Endothelial cell of hepatic sinusoid (primary cell): ENCODE results near the gene ACSF3.
"Not testable (repeated sequence)": the region's sequence is repeated elsewhere in the genome, so short reads cannot be mapped to it uniquely, and the experiment has no call there.

Experiments
- in situ Hi-C: cut with HindIII; loops from 2 replicates; pipeline ENCODE4 v1.10.0; 2017; ENCODE audit warnings: low sequenced_read_pairs

ACSF3 gene

GRCh38 chr16:89155184-89155679 lies 61.6 kb downstream of the ACSF3 start:
- in situ Hi-C loops = loop anchor here (5.0 kb wide), 2 partner anchors 58 to 62 kb away; partner anchors contain the start of gene ZNF778

- in situ Hi-C loops = loop anchor here (5.0 kb wide), 2 partner anchors 59 to 61 kb away; partner anchors contain the start of gene ZNF778
These were observed 62.4 kb downstream of the ACSF3 start for GRCh38 chr16:89155851-89156739.

- in situ Hi-C loops = loop anchor here (5.0 kb wide), 2 partner anchors 60 kb away; partner anchors contain the start of gene ZNF778
These were observed 63.3 kb downstream of the ACSF3 start for GRCh38 chr16:89156740-89157645.

- in situ Hi-C loops = loop anchor here (5.0 kb wide), 2 partner anchors 60 kb away; partner anchors contain the start of gene ZNF778
These were observed 64.1 kb downstream of the ACSF3 start for GRCh38 chr16:89157778-89158177.

DNA sequence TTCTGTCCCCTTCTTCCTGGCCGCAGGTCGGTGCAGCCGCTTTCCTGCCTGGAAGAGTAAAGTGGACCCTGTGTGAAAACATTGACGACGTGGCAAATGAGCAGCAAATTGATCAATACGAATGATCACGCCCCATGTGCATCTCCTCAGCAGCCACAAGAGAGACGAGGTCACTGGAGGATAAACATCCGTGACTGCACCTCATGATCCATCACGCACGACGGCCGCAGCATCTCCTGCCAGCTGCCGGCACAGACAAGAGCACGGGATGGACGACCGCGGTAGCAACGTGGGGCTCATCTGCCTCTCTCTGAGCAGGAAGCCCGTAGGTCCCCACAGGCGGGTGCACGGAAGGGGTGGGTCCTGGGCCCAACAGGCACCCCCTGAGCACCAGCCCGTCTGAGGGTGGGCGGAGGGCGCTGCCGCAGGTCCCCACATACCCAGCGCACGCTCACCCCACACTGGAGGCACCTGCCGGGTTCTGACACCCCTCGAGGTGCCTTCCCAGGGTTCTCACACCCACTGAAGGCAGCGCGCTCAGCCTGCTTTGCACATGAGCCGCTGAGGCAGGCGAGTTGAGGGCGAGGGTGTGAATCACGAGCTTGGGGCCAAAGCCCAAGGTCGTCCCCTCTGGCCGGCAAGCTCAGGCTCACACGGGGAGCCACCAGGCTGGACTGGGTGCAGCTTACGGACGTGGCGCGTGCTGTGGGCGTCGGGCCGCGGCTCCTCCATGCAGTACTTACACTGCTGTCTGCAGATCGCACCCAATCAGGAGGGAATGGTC lies 65.6 kb downstream of the ACSF3 start:
- in situ Hi-C loops = loop anchor here (5.0 kb wide), 2 partner anchors 58 to 62 kb away; partner anchors contain the start of gene ZNF778

DNA sequence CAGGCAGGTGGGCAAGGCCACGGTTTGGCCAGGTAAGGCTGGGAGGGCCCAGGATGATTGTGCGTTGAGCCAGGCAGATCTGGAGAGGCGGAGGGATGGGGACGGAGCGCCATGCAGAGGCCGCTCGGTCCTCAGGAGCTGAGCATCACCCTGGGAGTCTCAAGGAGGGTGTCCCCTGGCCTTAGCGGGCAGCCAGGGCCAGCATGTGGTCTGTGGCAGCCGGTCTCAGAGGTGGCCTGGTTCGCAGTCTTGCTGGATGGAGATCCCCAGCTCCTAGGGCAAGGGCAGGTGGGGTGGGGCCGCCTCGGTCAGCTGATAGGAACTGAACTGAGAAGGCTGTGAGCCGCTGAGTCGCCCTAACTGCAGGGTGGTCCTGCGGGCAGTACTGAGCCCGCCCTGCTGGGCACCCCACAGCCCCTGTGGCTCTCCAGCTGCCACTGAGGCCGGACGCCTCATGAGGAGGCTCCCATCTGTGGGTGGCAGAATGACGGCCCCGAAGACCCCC lies 66.2 kb downstream of the ACSF3 start:
- in situ Hi-C loops = loop anchor here (5.0 kb wide), 2 partner anchors 57 to 63 kb away; partner anchors contain the start of gene ZNF778

DNA sequence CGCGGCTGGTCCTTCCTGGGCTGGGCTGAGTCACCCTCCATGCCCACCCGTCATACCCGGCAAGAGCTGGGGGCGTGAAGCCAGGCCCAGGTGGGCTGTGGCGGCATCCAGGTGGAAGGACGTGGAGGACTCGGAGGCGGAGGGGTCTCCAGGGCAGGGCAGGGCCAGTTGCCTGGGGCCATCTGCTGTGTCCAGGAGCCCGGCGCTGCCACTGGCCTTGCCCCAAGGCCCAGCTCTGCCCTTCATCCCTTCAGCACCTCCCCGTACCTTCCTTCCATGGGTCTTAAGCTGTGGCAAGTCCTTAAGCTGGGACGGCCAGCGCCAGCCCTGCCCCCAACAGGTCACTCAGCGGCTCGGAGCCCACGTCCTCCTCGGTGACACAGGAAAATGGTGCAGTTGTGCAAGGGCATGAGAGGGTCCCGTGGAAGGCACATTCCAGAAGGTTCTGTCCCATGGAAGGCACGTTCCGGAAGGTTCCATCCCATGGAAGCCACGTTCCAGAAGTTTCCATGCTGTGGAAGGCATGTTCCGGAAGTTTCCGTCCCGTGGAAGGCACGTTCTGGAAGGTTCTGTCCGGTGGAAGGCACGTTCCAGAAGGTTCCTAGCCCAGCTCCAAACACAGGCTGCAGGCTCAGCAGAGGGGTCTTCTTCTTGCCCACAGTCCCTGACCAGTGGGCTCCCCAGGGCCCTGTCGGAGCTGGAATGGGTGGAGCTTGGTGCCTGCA lies 67.5 kb downstream of the ACSF3 start:
- in situ Hi-C loops = no loop called here

- in situ Hi-C loops = no loop called here
These were observed 68.4 kb downstream of the ACSF3 start for GRCh38 chr16:89161763-89162713.

DNA sequence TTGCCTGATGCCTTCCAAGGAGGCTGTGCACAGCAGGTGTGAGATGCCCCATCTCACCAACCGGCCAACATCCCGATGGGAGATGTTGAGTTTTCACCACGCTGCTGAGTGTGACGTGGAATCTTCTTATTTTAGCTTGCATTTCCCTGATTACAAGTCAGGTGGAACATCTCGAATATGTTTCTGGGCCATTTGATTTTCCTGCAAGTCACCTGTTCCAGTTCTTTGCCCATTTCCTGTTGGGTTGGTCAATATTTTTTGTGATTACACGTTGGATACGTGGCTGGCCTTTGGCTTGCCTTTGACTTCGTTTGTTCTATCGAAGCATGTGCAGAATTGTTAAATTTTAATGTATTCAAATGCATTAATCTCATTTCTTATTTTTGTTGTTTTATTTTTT lies 69.6 kb downstream of the ACSF3 start:
- in situ Hi-C loops = no loop called here

GRCh38 chr16:89164436-89164835 lies 70.8 kb downstream of the ACSF3 start:
- in situ Hi-C loops = no loop called here

GRCh38 chr16:89164847-89165680 lies 71.4 kb downstream of the ACSF3 start:
- in situ Hi-C loops = no loop called here

DNA sequence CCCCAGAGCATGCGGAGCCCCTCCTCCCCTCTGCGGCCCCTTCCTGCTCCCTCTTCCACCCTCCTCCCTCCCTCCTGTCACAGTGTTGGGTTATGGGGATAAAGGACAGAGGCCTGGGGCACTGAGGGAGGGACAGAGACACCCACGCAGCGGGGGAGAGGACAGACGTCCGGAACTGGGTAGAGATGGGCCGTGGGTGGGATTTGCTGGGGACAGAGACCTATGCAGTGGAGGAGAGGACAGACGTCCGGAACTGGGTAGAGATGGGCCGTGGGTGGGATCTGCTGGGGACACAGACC lies 72.0 kb downstream of the ACSF3 start:
- in situ Hi-C loops = not testable (repeated sequence)

- in situ Hi-C loops = no loop called here
These were observed 73.2 kb downstream of the ACSF3 start for GRCh38 chr16:89166696-89167424.

GRCh38 chr16:89167425-89167941 lies 73.8 kb downstream of the ACSF3 start:
- in situ Hi-C loops = no loop called here

DNA sequence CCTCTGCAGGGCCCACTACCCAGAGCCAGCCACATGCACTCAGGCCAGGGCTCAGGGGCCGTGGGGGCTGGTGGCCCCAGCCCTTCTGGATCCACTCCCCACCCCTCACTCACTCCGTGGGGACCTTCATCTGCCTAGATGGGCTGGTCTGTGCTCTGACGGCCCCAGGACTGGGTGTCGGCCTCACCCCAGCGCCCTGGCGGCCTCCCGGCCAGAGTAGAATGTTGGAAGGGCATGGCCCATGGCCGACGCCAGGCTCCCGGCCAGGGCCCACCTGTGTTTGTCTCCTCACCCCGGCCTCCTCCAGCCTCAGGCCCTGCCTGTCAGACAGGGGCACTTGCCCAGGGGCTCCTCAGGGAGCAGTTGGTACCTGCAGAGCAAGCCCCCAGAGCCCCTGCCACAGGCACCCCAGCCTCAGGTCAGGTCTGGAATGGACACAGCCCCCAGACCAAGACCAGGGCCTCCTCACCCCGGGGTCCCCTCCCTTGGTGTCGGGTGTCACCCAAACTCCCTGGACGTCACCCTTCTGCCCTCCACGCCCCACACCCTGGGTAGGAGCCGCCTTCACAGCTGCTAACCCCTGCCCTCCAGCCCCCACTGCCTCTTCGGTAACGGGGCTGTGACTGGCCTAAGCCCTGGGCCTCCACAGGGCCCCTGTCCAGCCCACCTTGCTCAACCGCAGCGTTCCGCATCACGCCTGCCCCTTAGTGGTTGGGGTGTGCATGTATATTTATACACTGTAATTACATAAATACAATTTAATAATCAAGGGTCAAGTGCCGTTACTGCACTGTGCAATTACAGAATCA lies 74.9 kb downstream of the ACSF3 start:
- in situ Hi-C loops = no loop called here

DNA sequence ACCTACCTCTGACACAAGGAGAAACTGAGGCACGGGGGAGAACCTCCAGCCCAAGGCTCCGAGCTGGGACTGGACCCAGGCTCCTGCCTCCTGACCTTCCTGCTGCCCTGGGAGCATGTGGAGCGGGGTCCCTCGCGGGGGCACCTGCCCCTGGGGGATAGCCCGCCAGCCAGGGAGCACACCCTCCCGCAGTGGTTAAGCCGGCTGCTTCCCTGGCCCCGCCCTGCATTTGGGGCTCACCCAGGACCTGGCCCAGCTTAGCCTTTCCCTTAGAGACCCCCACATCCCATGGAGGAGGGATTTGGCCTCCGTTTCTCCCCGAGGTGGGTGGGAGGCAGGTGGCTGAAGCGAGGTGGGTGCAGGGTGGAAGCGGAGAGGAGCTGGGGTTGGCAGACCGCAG lies 76.1 kb downstream of the ACSF3 start:
- in situ Hi-C loops = loop anchor here (10.0 kb wide), 1 partner anchor 415 kb away; no protein-coding TSS in a partner anchor
